ENCODE results near the gene RNFT2. TPM values are rescaled to one million over a fixed set of nuclear protein-coding genes. Genes with fewer than 3 reads are reported as not detected.

The RNFT2 gene
- total RNA-seq, 1 experiment from 2014 or later, result 34.9 TPM

DNA sequence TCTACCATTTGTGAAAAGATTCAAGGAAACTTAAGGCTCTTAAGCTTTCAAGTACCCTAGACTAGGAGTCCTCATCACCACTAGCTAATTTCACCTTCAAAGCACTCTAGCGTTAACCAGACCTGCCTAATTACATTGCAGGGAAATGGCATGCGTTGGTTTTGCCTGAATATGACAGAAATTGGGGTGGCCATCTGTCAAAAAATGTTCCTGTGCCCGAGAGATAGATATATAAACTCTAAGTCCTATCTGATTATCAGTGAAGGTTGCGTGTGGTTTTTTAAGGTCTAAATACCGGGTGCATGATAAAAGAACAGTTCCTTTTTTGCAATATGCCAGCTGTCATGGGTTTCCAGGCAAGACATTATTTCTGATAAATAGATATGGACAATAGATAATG, 48.6 kb upstream of the RNFT2 start:
- POLR2A ChIA-PET, result no interaction called here
- Histone ChIP-seq H3K9ac (ENCODE audit: low read length) (no peak overlapping the region), H3K4me2 (ENCODE audit: low read length) (no peak overlapping the region), H3K27ac (ENCODE audit: low read depth, low read length) (no peak overlapping the region), H3K36me3 (ENCODE audit: control insufficient read depth in 1 of 2, insufficient read depth in 2 of 2, low read length in 2 of 2) (no peaks in the 10 kb centered on the region), H3K4me3 (replicated peaks in 1 of 2; ENCODE audit: low read depth in 1 of 2, low read length in 2 of 2) (no peak overlapping the region), H3K4me1 (ENCODE audit: control insufficient read depth in 1 of 2, insufficient read depth in 2 of 2, low read length in 2 of 2) (peaks cover 0 to 7% of the 10 kb centered on the region in 2 experiments; a peak in 1 of 4 replicates), H2AFZ (ENCODE audit: low read depth, low read length, poor library complexity, severe bottlenecking) (no peak overlapping the region), H3K27me3 (ENCODE audit: insufficient read depth, low read length) (no peaks in the 10 kb centered on the region), H3K9me2 (ENCODE audit: insufficient read depth) (no peaks in the 10 kb centered on the region), H4K20me1 (ENCODE audit: insufficient read depth) (no peaks in the 10 kb centered on the region), H3K9me3 (ENCODE audit: control insufficient read depth in 1 of 2, insufficient read depth in 1 of 2, low read depth in 1 of 2, low read length in 2 of 2) (no peaks in the 10 kb centered on the region), H3K79me2 (ENCODE audit: insufficient read depth, low read length) (no peaks in the 10 kb centered on the region)
- RAD21 ChIA-PET (ENCODE audit: low non-redundant PET in 1 of 2, low total read pairs in 2 of 2, uncharacterized antibody in 2 of 2, unreplicated experiment in 2 of 2), result no interaction called here
- DNase-seq (ENCODE audit: low read depth, low spot score), result no peak
- ATAC-seq, result no peak
- CTCF ChIA-PET, result no interaction called here
- intact Hi-C loops (cut with micrococcal nuclease), result no loop called here
- TF ChIP-seq YY1 (IDR thresholded peaks at IDR 0.05; ENCODE audit: extremely low read depth, insufficient replicate concordance, low read depth, low read length), result no peak
- no peak for TF ChIP-seq CEBPB (IDR thresholded peaks at IDR 0.05; ENCODE audit: low read depth)
- TF ChIP-seq, protein P1, sequence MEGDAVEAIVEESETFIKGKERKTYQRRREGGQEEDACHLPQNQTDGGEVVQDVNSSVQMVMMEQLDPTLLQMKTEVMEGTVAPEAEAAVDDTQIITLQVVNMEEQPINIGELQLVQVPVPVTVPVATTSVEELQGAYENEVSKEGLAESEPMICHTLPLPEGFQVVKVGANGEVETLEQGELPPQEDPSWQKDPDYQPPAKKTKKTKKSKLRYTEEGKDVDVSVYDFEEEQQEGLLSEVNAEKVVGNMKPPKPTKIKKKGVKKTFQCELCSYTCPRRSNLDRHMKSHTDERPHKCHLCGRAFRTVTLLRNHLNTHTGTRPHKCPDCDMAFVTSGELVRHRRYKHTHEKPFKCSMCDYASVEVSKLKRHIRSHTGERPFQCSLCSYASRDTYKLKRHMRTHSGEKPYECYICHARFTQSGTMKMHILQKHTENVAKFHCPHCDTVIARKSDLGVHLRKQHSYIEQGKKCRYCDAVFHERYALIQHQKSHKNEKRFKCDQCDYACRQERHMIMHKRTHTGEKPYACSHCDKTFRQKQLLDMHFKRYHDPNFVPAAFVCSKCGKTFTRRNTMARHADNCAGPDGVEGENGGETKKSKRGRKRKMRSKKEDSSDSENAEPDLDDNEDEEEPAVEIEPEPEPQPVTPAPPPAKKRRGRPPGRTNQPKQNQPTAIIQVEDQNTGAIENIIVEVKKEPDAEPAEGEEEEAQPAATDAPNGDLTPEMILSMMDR (IDR thresholded peaks at IDR 0.05 in 2 of 3, conservative IDR thresholded peaks at IDR 0.05 in 1 of 3; ENCODE audit: borderline replicate concordance in 1 of 3, insufficient read depth in 1 of 3, low read depth in 2 of 3, low read length in 2 of 3), result no peak
- TF ChIP-seq CBX3 (IDR thresholded peaks at IDR 0.05; ENCODE audit: low read depth), result no peak
- TF ChIP-seq EZH2phosphoT487 (IDR thresholded peaks at IDR 0.05; ENCODE audit: borderline replicate concordance), result no peak
- TF ChIP-seq JUND (IDR thresholded peaks at IDR 0.05), result no peak
- TF ChIP-seq, protein P2, sequence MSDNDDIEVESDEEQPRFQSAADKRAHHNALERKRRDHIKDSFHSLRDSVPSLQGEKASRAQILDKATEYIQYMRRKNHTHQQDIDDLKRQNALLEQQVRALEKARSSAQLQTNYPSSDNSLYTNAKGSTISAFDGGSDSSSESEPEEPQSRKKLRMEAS (IDR thresholded peaks at IDR 0.05), result no peak
- TF ChIP-seq FOSL1 (IDR thresholded peaks at IDR 0.05; ENCODE audit: low read depth), result no peak
- BruUV-seq (replicated peaks), result no TSS peak

Measured in HCT116 (cell line).